ENCODE results near the gene BMP7.

DNA sequence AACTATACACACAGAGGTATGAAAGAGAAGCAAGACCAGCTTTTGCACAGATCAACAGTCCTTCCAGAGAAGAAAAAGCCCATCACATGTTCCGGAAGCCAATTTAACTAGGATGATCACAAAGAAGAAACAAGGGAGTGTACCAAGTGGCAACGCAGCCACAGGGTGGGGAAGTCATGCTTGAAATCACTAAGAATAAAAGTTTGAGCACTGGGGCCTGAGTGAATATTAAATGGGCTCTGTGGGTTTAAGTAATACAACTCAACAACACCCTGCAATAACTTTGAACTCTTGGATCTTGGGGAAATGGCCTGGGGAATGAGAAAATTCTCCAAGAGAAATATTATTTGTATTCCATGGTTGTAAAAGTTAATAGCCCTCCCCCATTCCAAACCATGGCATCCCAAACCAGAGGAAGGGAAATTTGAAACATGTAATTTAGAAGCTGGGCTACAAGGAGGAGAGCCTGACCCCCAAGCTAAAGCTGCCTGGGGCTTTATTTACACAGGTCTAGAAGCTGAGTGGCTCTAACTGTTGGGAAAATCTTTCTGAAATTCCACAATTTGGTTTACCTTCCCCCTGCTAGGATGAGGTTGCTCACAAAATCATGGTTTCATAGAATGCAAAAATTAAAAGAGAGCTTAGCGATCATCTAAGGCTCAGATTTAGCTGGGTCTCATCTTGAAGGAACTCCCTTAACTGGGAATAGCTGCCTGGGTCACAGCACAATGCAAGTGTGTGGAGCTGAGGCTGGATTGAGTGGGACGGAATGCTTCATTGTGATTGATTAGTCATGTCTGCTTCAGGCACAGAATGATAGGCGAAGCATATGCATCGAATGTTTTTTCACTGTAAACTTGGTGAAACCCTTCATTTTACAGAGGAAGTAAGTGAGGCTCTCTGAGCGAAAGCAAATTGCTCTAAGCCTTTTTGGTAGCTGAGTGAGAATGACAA lies 143.6 kb downstream of the BMP7 start:
- TF ChIP-seq, protein P1, sequence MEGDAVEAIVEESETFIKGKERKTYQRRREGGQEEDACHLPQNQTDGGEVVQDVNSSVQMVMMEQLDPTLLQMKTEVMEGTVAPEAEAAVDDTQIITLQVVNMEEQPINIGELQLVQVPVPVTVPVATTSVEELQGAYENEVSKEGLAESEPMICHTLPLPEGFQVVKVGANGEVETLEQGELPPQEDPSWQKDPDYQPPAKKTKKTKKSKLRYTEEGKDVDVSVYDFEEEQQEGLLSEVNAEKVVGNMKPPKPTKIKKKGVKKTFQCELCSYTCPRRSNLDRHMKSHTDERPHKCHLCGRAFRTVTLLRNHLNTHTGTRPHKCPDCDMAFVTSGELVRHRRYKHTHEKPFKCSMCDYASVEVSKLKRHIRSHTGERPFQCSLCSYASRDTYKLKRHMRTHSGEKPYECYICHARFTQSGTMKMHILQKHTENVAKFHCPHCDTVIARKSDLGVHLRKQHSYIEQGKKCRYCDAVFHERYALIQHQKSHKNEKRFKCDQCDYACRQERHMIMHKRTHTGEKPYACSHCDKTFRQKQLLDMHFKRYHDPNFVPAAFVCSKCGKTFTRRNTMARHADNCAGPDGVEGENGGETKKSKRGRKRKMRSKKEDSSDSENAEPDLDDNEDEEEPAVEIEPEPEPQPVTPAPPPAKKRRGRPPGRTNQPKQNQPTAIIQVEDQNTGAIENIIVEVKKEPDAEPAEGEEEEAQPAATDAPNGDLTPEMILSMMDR (tag by site-specific recombination; IDR thresholded peaks at IDR 0.05): no peak
- TF ChIP-seq ZNF121 (tag by site-specific recombination; IDR thresholded peaks at IDR 0.05): no peak
- no peak for TF ChIP-seq ZNF175 (tag by site-specific recombination; IDR thresholded peaks at IDR 0.05)
- TF ChIP-seq, protein P2, sequence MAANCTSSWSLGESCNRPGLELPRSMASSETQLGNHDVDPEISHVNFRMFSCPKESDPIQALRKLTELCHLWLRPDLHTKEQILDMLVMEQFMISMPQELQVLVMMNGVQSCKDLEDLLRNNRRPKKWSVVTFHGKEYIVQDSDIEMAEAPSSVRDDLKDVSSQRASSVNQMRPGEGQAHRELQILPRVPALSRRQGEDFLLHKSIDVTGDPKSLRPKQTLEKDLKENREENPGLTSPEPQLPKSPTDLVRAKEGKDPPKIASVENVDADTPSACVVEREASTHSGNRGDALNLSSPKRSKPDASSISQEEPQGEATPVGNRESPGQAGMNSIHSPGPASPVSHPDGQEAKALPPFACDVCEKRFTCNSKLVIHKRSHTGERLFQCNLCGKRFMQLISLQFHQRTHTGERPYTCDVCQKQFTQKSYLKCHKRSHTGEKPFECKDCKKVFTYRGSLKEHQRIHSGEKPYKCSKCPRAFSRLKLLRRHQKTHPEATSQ (tag by site-specific recombination; IDR thresholded peaks at IDR 0.05): no peak
- no peak; the same call in none of the 2 replicates for TF ChIP-seq WT1 (tag by site-specific recombination; IDR thresholded peaks at IDR 0.05)
